ENCODE measurements around the gene MBD5. TPM values are rescaled to one million over a fixed set of nuclear protein-coding genes. Genes with fewer than 3 reads are reported as not detected.

Gene MBD5
- total RNA-seq, 1 donor from 2014 or later: 95.4 TPM

GRCh38 chr2:148475626-148476025, 454.7 kb downstream of the MBD5 start:
- Mint-ChIP-seq H3K4me3 (ENCODE audit: unreplicated experiment) (no peak overlapping the region), H3K36me3 (ENCODE audit: unreplicated experiment) (no peaks in the 10 kb centered on the region), H3K9me3 (ENCODE audit: unreplicated experiment) (peaks cover 1% of the 10 kb centered on the region), H3K27ac (ENCODE audit: unreplicated experiment) (no peak overlapping the region), H3K4me1 (ENCODE audit: low read depth, unreplicated experiment) (no peaks in the 10 kb centered on the region), H3K27me3 (ENCODE audit: unreplicated experiment) (no peaks in the 10 kb centered on the region)
- DNase-seq: no peak
- TF ChIP-seq CTCF (IDR thresholded peaks at IDR 0.05; ENCODE audit: partially characterized antibody, unreplicated experiment): no peak

GRCh38 chr2:148479398-148479797, 458.5 kb downstream of the MBD5 start:
- peaks cover 7% of the 10 kb centered on the region for H3K36me3 Mint-ChIP-seq (ENCODE audit: unreplicated experiment)
- no peak overlapping the region for H3K27ac Mint-ChIP-seq (ENCODE audit: unreplicated experiment)
- H3K4me1 Mint-ChIP-seq (ENCODE audit: low read depth, unreplicated experiment): peaks cover 16% of the 10 kb centered on the region
- no peak overlapping the region for H3K4me3 Mint-ChIP-seq (ENCODE audit: unreplicated experiment)
- TF ChIP-seq CTCF (IDR thresholded peaks at IDR 0.05; ENCODE audit: partially characterized antibody, unreplicated experiment): no peak
- H3K9me3 Mint-ChIP-seq (ENCODE audit: unreplicated experiment): peaks cover 11% of the 10 kb centered on the region
- DNase-seq: no peak
- H3K27me3 Mint-ChIP-seq (ENCODE audit: unreplicated experiment): peaks cover 6% of the 10 kb centered on the region

GRCh38 chr2:148483665-148484064, 462.8 kb downstream of the MBD5 start:
- H3K36me3 Mint-ChIP-seq (ENCODE audit: unreplicated experiment): peaks cover 7% of the 10 kb centered on the region
- H3K27me3 Mint-ChIP-seq (ENCODE audit: unreplicated experiment): peaks cover 8% of the 10 kb centered on the region
- H3K4me3 Mint-ChIP-seq (ENCODE audit: unreplicated experiment): peak overlapping the region; percentile 72
- peak overlapping the region; percentile 98 for H3K27ac Mint-ChIP-seq (ENCODE audit: unreplicated experiment)
- H3K9me3 Mint-ChIP-seq (ENCODE audit: unreplicated experiment): peaks cover 9% of the 10 kb centered on the region
- peak; percentile 72 for DNase-seq
- TF ChIP-seq CTCF (IDR thresholded peaks at IDR 0.05; ENCODE audit: partially characterized antibody, unreplicated experiment): no peak
- peaks cover 16% of the 10 kb centered on the region for H3K4me1 Mint-ChIP-seq (ENCODE audit: low read depth, unreplicated experiment)

GRCh38 chr2:148484066-148484465, 463.2 kb downstream of the MBD5 start:
- Mint-ChIP-seq H3K4me1 (ENCODE audit: low read depth, unreplicated experiment) (peaks cover 16% of the 10 kb centered on the region), H3K27ac (ENCODE audit: unreplicated experiment) (peak overlapping the region; percentile 98)

GRCh38 chr2:148486655-148487054, 465.8 kb downstream of the MBD5 start:
- no peak for TF ChIP-seq CTCF (IDR thresholded peaks at IDR 0.05; ENCODE audit: partially characterized antibody, unreplicated experiment)
- no peak overlapping the region for H3K4me3 Mint-ChIP-seq (ENCODE audit: unreplicated experiment)
- H3K4me1 Mint-ChIP-seq (ENCODE audit: low read depth, unreplicated experiment): peaks cover 16% of the 10 kb centered on the region
- H3K27ac Mint-ChIP-seq (ENCODE audit: unreplicated experiment): no peak overlapping the region
- peaks cover 8% of the 10 kb centered on the region for H3K27me3 Mint-ChIP-seq (ENCODE audit: unreplicated experiment)
- no peak for DNase-seq
- H3K9me3 Mint-ChIP-seq (ENCODE audit: unreplicated experiment): peaks cover 9% of the 10 kb centered on the region
- peaks cover 17% of the 10 kb centered on the region for H3K36me3 Mint-ChIP-seq (ENCODE audit: unreplicated experiment)

More at GRCh38 chr2:148484066-148484465, 463.2 kb downstream of the MBD5 start:
- no peak for TF ChIP-seq CTCF (IDR thresholded peaks at IDR 0.05; ENCODE audit: partially characterized antibody, unreplicated experiment)
- DNase-seq: no peak
- Mint-ChIP-seq H3K27me3 (ENCODE audit: unreplicated experiment) (peaks cover 8% of the 10 kb centered on the region), H3K4me3 (ENCODE audit: unreplicated experiment) (peak overlapping the region; percentile 61), H3K36me3 (ENCODE audit: unreplicated experiment) (peaks cover 7% of the 10 kb centered on the region), H3K9me3 (ENCODE audit: unreplicated experiment) (peaks cover 9% of the 10 kb centered on the region)

Measured in glutamatergic neuron (in vitro differentiated cells).